Measurements from ENCODE around the gene PDXDC1. TPM values are rescaled to one million over a fixed set of nuclear protein-coding genes. Genes with fewer than 3 reads are reported as not detected.
"Not testable (repeated sequence)": the region's sequence is repeated elsewhere in the genome, so short reads cannot be mapped to it uniquely, and the experiment has no call there.

PDXDC1 gene
- total RNA-seq, 3 donors from 2014 or later: 66.4 to 86.6 (median 82.9) TPM

DNA sequence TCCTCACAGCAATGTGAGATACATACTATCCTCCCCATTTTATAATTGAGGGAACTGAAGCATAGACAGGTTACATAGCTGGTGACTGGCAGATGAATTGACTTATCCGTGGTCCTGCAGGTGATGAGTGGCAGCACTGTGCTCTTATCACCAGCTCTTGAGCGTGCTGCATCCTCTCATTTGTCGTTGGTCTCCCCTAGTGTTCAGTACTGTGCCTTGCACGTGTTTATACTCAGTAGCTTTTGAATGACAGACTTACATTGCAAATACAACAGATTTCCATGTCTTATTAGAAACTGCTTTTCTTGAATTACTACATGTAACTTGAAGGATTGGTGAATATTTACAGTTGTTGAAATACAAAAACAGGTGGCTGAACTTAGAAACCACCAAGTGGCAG, 47.4 kb downstream of the PDXDC1 start:
- intact Hi-C loops (cut with DNase I; ENCODE audit: low total_unique reads); H3K36me3 ChIP-seq: not testable (repeated sequence)

DNA sequence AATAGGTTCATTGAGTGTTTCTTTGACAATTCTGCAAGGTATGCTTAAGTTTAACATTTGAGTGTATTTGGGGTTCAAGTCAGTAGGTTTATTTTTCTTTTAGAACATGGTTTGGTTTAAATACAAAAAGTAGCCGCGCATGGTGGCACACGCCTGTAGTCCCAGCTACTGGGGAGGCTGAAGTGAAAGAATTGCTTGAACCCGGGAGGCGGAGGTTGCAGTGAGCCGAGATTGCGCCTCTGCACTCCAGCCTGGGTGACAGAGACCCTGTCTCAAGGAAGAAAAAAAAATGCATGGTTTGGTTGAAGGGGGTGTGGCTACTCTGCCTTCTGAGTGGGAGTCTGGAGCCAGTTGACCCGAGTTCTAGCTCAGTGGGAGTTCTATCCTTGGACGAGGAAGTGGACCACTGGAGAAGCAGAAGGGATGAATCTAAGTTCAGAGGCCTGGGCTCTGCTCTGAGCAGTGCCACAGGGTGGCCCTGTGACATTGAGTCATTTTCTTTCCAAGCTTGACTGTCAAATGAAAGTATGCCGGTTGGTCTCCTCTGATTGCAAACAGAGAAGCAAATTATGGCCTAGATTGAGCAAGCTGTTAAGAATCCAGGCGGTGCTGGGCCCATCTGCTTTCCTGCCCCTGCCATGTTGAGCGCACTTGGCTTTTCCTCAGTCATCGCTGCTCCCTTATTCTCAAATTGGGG, 48.7 kb downstream of the PDXDC1 start:
- H3K9me3 ChIP-seq; DNase-seq (ENCODE audit: low spot score in 2 of 2); intact Hi-C loops (cut with DNase I; ENCODE audit: low total_unique reads); H3K27ac ChIP-seq; H3K36me3 ChIP-seq; H3K27me3 ChIP-seq; H3K4me1 ChIP-seq; H3K4me3 ChIP-seq: not testable (repeated sequence)

More for the DNA sequence above, 47.4 kb downstream of the PDXDC1 start:
- not testable (repeated sequence) for H3K4me3 ChIP-seq; H3K4me1 ChIP-seq; H3K27me3 ChIP-seq; DNase-seq (ENCODE audit: low spot score in 2 of 2); H3K9me3 ChIP-seq; H3K27ac ChIP-seq
- TF ChIP-seq, protein P1, sequence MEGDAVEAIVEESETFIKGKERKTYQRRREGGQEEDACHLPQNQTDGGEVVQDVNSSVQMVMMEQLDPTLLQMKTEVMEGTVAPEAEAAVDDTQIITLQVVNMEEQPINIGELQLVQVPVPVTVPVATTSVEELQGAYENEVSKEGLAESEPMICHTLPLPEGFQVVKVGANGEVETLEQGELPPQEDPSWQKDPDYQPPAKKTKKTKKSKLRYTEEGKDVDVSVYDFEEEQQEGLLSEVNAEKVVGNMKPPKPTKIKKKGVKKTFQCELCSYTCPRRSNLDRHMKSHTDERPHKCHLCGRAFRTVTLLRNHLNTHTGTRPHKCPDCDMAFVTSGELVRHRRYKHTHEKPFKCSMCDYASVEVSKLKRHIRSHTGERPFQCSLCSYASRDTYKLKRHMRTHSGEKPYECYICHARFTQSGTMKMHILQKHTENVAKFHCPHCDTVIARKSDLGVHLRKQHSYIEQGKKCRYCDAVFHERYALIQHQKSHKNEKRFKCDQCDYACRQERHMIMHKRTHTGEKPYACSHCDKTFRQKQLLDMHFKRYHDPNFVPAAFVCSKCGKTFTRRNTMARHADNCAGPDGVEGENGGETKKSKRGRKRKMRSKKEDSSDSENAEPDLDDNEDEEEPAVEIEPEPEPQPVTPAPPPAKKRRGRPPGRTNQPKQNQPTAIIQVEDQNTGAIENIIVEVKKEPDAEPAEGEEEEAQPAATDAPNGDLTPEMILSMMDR (IDR thresholded peaks at IDR 0.05): peak in 1 of 3 donors; percentile 29

DNA sequence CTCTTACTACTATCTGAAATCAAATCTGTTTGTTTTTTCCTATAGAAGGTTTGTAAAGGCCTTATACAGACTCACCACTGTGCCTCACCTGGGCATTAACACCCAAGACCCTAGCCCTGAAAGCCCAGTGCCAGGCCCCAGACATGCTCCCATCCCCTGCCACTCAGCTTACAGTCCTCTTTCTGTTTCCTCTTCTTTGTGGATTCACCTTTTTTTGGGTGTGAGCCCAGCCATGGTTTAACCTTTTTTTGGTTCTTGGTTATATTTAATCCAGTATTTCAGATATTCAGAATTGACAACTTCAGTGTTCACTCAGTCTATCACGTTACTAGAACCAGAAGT, 50.0 kb downstream of the PDXDC1 start:
- H3K36me3 ChIP-seq, H3K4me1 ChIP-seq: not testable (repeated sequence)

DNA sequence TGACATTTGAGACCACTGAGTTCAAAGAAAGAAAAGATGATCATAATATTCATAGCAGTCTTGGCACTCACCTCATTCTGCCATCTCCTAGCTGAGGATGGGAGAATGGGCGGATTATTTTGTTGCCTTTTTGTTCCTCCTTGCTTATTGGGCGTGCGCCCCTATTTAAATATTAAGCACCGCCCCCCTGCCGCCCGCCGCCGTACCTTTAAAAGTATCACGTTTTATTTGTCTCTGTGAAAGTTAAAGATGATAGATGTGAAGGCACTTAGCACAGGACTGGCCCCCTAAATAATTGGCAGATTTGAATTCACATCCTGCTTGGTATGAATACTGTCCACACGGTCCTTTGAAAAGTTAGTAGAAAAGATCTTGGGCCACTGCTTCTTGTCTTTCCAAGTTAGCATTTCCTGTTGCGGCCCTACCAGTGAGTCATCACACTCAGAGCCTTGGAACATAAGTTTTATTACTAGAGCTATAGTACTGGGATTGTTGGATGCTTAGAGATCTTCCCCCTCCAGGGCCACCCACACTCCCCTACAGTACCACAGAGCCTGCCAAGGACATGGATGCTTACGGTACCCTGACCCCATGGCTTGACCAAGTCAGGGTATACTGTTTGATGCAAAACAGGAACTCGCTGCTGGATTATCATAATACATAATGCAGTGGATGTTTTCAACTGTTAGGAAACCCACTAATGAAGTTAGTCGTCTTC, 50.6 kb downstream of the PDXDC1 start:
- H3K4me1 ChIP-seq; DNase-seq (ENCODE audit: low spot score in 2 of 2); H3K4me3 ChIP-seq; H3K9me3 ChIP-seq; H3K36me3 ChIP-seq; intact Hi-C loops (cut with DNase I; ENCODE audit: low total_unique reads); H3K27me3 ChIP-seq: not testable (repeated sequence)
- peak overlapping the region in 1 of 2 donors; percentile 48 for H3K27ac ChIP-seq

More for the DNA sequence above, 50.0 kb downstream of the PDXDC1 start:
- H3K4me3 ChIP-seq; DNase-seq (ENCODE audit: low spot score in 2 of 2); intact Hi-C loops (cut with DNase I; ENCODE audit: low total_unique reads); H3K27me3 ChIP-seq; H3K9me3 ChIP-seq: not testable (repeated sequence)
- peak overlapping the region in 1 of 2 donors; percentile 48 for H3K27ac ChIP-seq

DNA sequence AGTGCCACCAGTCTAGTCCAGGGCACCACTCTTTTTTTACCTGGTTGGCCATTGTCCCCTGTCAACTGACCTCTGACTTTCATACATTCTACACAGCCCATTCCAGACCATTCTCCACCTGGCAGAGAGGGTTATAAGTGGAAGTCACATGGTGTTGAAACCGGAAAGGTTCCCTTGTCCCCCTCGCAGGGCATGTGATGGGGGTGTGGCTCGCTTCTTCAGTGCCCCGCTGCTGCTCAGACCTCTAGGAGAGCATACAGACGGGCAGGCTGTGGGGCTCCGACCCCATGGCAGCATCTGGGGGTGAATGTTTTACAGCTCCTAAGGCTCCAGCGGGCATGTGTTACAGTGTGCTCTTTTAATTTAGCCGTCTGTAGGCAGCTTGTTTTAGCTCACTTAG, 52.2 kb downstream of the PDXDC1 start:
- H3K27ac ChIP-seq; H3K4me1 ChIP-seq; DNase-seq (ENCODE audit: low spot score in 2 of 2); H3K36me3 ChIP-seq; H3K9me3 ChIP-seq; H3K27me3 ChIP-seq; H3K4me3 ChIP-seq; intact Hi-C loops (cut with DNase I; ENCODE audit: low total_unique reads): not testable (repeated sequence)

DNA sequence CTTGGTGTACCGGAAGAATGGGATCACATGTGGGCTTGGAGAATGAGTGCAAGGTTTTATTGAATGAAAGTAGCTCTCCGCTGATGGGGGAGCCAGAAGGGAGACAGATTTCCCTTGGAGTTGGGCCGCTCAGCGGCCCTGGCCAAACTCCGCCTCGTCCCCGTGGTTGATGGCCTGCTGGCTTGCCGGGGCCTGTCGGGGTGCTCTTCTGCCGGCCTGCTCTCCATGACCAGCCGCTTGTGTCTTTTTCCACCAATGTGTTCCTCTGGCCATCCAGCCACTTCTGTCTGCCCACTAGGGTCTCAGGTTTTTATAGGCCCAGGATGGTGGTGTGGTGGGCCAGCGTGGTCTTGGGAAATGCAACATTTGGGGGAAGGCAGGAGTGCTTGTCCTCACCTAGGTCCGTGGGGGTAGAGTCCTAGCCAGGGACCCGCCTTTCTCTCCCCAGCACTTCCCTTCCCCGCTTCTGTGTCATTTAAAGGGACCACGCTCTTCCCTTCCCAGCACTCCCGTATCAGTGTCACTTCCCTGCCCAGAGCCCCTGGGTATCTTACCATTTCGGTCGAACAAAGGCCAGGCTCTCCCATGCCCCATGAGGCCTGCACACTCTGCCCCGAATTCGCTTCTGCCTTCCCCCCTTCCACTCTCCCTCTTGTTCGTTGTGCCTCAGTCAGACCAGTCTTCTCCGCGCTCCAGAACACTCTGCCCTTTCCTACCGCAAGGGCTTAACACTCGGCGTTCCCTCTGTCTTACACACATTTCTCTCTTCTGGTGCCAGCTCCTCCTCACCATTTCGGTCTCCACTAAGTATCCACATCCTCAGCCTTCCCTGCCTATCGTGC, 52.9 kb downstream of the PDXDC1 start:
- intact Hi-C loops (cut with DNase I; ENCODE audit: low total_unique reads); H3K36me3 ChIP-seq: not testable (repeated sequence)

DNA sequence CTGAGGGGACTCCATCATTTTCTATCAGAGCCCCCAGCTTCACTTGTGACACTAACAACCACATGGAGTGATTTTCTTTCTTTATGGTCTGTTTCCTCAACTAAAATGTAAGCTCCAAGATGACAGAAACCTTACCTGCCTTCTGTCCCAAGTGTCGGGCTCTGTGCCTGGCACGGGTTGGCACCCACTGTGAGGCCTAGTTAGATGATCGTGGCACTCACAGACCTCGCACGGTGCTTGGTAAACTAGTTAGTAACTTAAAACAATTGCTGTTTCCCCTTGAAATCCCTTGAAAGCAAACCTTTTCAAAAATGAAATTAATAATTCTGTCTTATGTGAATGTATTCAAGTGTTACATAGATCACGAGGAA, 53.5 kb downstream of the PDXDC1 start:
- not testable (repeated sequence) for H3K36me3 ChIP-seq

More for the DNA sequence above, 52.9 kb downstream of the PDXDC1 start:
- DNase-seq (ENCODE audit: low spot score in 2 of 2); H3K4me3 ChIP-seq; H3K9me3 ChIP-seq; H3K27me3 ChIP-seq; H3K4me1 ChIP-seq: not testable (repeated sequence)
- H3K27ac ChIP-seq: peak overlapping the region in 1 of 2 donors; percentile 8

DNA sequence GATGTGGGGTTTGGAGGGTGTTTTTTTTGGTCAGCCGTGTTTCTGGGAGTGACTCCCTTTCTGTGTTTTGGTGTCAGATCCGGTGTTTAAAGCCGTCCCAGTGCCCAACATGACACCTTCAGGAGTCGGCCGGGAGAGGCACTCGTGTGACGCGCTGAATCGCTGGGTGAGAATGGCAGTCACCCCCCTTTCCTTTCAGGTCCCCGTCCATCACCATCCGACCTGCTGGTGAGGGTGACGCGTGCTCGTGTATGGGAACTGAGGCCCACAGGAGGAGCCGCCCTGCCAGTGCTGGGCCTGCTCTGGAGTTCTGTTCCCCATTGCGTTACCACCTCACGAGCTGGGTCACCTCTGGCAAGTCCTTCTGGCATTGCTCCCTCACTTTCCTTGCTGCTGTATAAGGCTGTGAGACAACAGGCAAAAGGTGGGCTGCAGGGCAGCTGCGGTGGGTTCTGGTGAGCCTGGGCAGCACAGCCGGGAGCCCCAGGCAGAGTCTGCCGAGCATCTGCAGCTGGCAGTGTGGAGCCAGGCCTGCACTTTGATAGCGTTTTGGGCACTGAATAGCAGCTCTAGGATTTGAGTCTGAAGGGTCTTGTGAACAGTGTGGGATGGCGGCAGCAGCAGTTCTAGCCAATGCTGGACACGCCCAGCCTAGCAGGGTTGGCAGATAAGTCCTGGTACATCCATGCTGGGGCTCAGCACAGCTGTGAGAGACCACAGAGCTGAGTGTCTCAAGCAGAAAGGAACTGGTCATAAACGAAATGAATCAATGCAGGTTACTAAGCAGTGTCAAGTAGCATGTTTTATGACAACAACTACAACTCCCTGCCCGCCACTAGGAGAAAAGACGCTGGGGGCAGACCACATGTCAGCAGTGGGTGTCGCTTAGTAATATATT, 54.2 kb downstream of the PDXDC1 start:
- H3K4me3 ChIP-seq; intact Hi-C loops (cut with DNase I; ENCODE audit: low total_unique reads); H3K9me3 ChIP-seq; DNase-seq (ENCODE audit: low spot score in 2 of 2); H3K27me3 ChIP-seq; H3K4me1 ChIP-seq: not testable (repeated sequence)
- Histone ChIP-seq H3K36me3 (peaks cover 13% of the 10 kb centered on the region), H3K27ac (peak overlapping the region in 1 of 2 donors; percentile 41)

More for the DNA sequence above, 53.5 kb downstream of the PDXDC1 start:
- H3K27me3 ChIP-seq; H3K9me3 ChIP-seq; H3K4me1 ChIP-seq; H3K4me3 ChIP-seq; DNase-seq (ENCODE audit: low spot score in 2 of 2); intact Hi-C loops (cut with DNase I; ENCODE audit: low total_unique reads): not testable (repeated sequence)
- peak overlapping the region in 1 of 2 donors; percentile 41 for H3K27ac ChIP-seq

DNA sequence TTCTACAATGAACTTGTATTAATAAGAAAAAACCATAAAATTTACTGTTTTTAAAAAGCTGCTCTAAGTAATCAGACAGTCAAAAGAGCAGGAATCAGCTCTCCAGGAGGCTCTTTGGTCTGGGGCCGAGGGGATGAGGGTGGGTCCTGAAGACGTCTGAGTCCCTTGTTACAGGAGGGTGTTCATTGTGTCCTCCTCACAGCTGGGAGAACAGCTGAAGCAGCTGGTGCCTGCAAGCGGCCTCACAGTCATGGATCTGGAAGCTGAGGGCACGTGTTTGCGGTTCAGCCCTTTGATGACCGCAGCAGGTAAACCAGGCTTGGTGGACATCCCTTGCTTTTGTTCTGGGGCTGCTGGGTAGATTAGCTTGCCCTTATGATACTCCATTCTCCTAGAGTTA, 54.9 kb downstream of the PDXDC1 start:
- H3K27me3 ChIP-seq; intact Hi-C loops (cut with DNase I; ENCODE audit: low total_unique reads); H3K4me1 ChIP-seq; H3K27ac ChIP-seq; H3K9me3 ChIP-seq; H3K4me3 ChIP-seq; DNase-seq (ENCODE audit: low spot score in 2 of 2): not testable (repeated sequence)
- peaks cover 17% of the 10 kb centered on the region for H3K36me3 ChIP-seq
